Measurements from ENCODE around the gene PLXDC2.

Gene PLXDC2

GRCh38 chr10:19977097-19977521 lies 160.9 kb downstream of the PLXDC2 start:
- no peak overlapping the region for H2AFZ ChIP-seq (ENCODE audit: low read depth, low read length)
- DNase-seq, result no peak
- H3K79me2 ChIP-seq (ENCODE audit: insufficient read depth, low read length), result no peaks in the 10 kb centered on the region
- H3K9me3 ChIP-seq (ENCODE audit: insufficient read depth, low read length, severe bottlenecking), result no peaks in the 10 kb centered on the region
- TF ChIP-seq EZH2 (IDR thresholded peaks at IDR 0.05; ENCODE audit: borderline replicate concordance, low read depth, low read length, severe bottlenecking), result no peak
- TF ChIP-seq CTCF (IDR thresholded peaks at IDR 0.05; ENCODE audit: borderline replicate concordance, extremely low read depth, low read length, poor library complexity, severe bottlenecking), result no peak
- no peak for ATAC-seq (ENCODE audit: insufficient read depth, low read depth)
- no peaks in the 10 kb centered on the region for H4K20me1 ChIP-seq (ENCODE audit: insufficient read depth, low read length)
- H3K27ac ChIP-seq (ENCODE audit: low read length), result no peak overlapping the region
- no peak overlapping the region for H3K9ac ChIP-seq (ENCODE audit: low read depth, low read length)
- no peaks in the 10 kb centered on the region for H3K27me3 ChIP-seq (ENCODE audit: insufficient read depth, low read length, poor library complexity)
- no peaks in the 10 kb centered on the region for H3K36me3 ChIP-seq (ENCODE audit: insufficient read depth, low read length)
- H3K4me3 ChIP-seq (ENCODE audit: low read depth in 1 of 2, low read length in 2 of 2), result no peak overlapping the region
- H3K4me1 ChIP-seq (ENCODE audit: insufficient read depth, low read length), result no peaks in the 10 kb centered on the region
- H3K4me2 ChIP-seq (ENCODE audit: insufficient read depth, low read length), result no peak overlapping the region

- H3K36me3 ChIP-seq (ENCODE audit: insufficient read depth, low read length), result no peaks in the 10 kb centered on the region
- H3K27me3 ChIP-seq (ENCODE audit: insufficient read depth, low read length, poor library complexity), result no peaks in the 10 kb centered on the region
- H4K20me1 ChIP-seq (ENCODE audit: insufficient read depth, low read length), result no peaks in the 10 kb centered on the region
- no peak overlapping the region for H2AFZ ChIP-seq (ENCODE audit: low read depth, low read length)
- no peaks in the 10 kb centered on the region for H3K79me2 ChIP-seq (ENCODE audit: insufficient read depth, low read length)
- TF ChIP-seq CTCF (IDR thresholded peaks at IDR 0.05; ENCODE audit: borderline replicate concordance, extremely low read depth, low read length, poor library complexity, severe bottlenecking) (no peak), EZH2 (IDR thresholded peaks at IDR 0.05; ENCODE audit: borderline replicate concordance, low read depth, low read length, severe bottlenecking) (no peak)
- ATAC-seq (ENCODE audit: insufficient read depth, low read depth), result no peak
- no peaks in the 10 kb centered on the region for H3K4me1 ChIP-seq (ENCODE audit: insufficient read depth, low read length)
- no peak for DNase-seq
- no peaks in the 10 kb centered on the region for H3K9me3 ChIP-seq (ENCODE audit: insufficient read depth, low read length, severe bottlenecking)
- H3K4me2 ChIP-seq (ENCODE audit: insufficient read depth, low read length), result no peak overlapping the region
- H3K27ac ChIP-seq (ENCODE audit: low read length), result no peak overlapping the region
- no peak overlapping the region for H3K9ac ChIP-seq (ENCODE audit: low read depth, low read length)
- no peak overlapping the region for H3K4me3 ChIP-seq (ENCODE audit: low read depth in 1 of 2, low read length in 2 of 2)
Measured at GRCh38 chr10:19979628-19980027, 163.4 kb downstream of the PLXDC2 start.

DNA sequence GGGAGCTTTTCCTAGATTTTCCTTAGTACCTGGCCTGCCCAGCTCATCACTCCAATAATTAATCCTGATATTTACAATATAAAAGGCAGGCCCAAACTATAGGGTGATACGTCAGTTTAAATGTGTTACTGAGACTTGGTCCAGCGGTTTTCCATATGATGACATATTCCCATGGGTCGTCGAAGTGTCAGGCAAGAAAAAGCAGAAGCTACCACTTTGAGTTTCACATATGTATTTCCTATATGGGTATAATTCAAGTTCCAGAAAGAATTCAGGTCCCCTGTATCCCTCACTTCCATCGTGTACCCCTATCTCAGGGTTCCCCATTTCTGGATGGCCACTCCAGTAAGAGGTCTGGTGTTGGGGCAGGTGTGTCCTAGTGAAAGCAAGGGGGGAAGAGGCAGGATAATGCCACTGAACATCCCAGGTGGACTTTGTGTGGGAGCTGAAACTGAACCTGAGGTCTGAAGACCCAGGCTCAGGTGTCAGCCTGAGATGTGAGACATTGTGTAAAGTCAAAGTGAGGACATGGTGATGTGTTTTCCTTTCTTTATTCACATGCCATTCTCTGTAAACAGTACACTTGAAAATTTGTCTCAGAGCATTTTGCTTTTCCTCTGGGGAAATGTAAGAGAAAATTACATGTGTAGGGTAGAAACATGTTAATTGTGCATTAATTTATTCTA lies 167.8 kb downstream of the PLXDC2 start:
- no peak overlapping the region for H2AFZ ChIP-seq (ENCODE audit: low read depth, low read length)
- no peak overlapping the region for H3K27ac ChIP-seq (ENCODE audit: low read length)
- no peaks in the 10 kb centered on the region for H3K9me3 ChIP-seq (ENCODE audit: insufficient read depth, low read length, severe bottlenecking)
- no peak overlapping the region for H3K4me2 ChIP-seq (ENCODE audit: insufficient read depth, low read length)
- DNase-seq (no peak), ATAC-seq (ENCODE audit: insufficient read depth, low read depth) (no peak)
- no peaks in the 10 kb centered on the region for H3K79me2 ChIP-seq (ENCODE audit: insufficient read depth, low read length)
- no peaks in the 10 kb centered on the region for H3K27me3 ChIP-seq (ENCODE audit: insufficient read depth, low read length, poor library complexity)
- H3K36me3 ChIP-seq (ENCODE audit: insufficient read depth, low read length), result no peaks in the 10 kb centered on the region
- TF ChIP-seq CTCF (IDR thresholded peaks at IDR 0.05; ENCODE audit: borderline replicate concordance, extremely low read depth, low read length, poor library complexity, severe bottlenecking), result no peak
- TF ChIP-seq EZH2 (IDR thresholded peaks at IDR 0.05; ENCODE audit: borderline replicate concordance, low read depth, low read length, severe bottlenecking), result no peak
- no peak overlapping the region for H3K9ac ChIP-seq (ENCODE audit: low read depth, low read length)
- no peak overlapping the region for H3K4me3 ChIP-seq (ENCODE audit: low read depth in 1 of 2, low read length in 2 of 2)
- H3K4me1 ChIP-seq (ENCODE audit: insufficient read depth, low read length), result no peaks in the 10 kb centered on the region
- H4K20me1 ChIP-seq (ENCODE audit: insufficient read depth, low read length), result no peaks in the 10 kb centered on the region

Data from DND-41 (cell line).